ENCODE data around the gene CACNA1H. TPM values are rescaled to one million over a fixed set of nuclear protein-coding genes. Genes with fewer than 3 reads are reported as not detected.

CACNA1H gene
- total and polyA plus RNA-seq, 2 of the 4 experiments (the other 2 are of a cell fraction): 1.6 to 5.8 TPM

- Histone ChIP-seq H2BK20ac (ENCODE audit: low read depth, low read length) (no peak overlapping the region), H3K18ac (ENCODE audit: low read depth, low read length) (no peak overlapping the region), H3K23ac (ENCODE audit: low read depth, low read length) (no peak overlapping the region), H2AK5ac (ENCODE audit: low read depth, low read length) (no peak overlapping the region), H3K4me1 (ENCODE audit: control insufficient read depth, insufficient read depth, low read length) (no peaks in the 10 kb centered on the region), H4K5ac (ENCODE audit: low read depth, low read length) (no peak overlapping the region), H4K8ac (ENCODE audit: low read depth in 2 of 2, low read length in 2 of 2) (no peak overlapping the region), H2BK5ac (ENCODE audit: low read depth, low read length, poor library complexity, severe bottlenecking) (no peak overlapping the region), H3K79me1 (ENCODE audit: low read depth in 1 of 2, low read length in 2 of 2) (no peaks in the 10 kb centered on the region), H2BK15ac (ENCODE audit: low read depth, low read length) (no peak overlapping the region), H2AFZ (replicated peaks; ENCODE audit: low read length, poor library complexity) (no peak overlapping the region), H3K9me3 (ENCODE audit: control insufficient read depth, insufficient read depth, low read length) (no peaks in the 10 kb centered on the region), H4K91ac (ENCODE audit: insufficient read depth, low read depth, low read length) (no peak overlapping the region), H3K56ac (ENCODE audit: extremely low read depth, insufficient read depth, low read length) (no peak overlapping the region), H3K9ac (ENCODE audit: low read depth, low read length) (no peak overlapping the region), H4K20me1 (ENCODE audit: insufficient read depth, low read length) (no peaks in the 10 kb centered on the region), H3K27ac (ENCODE audit: insufficient read depth, low read length) (no peak overlapping the region), H2BK120ac (ENCODE audit: low read depth, low read length) (no peak overlapping the region), H3K4me3 (ENCODE audit: insufficient read depth, low read depth, low read length) (no peak overlapping the region), H3K4me2 (ENCODE audit: low read depth, low read length) (no peak overlapping the region), H2AK9ac (replicated peaks; ENCODE audit: low read depth, low read length, poor library complexity) (no peak overlapping the region), H3K14ac (replicated peaks; ENCODE audit: low read depth, low read length) (no peak overlapping the region), H3K36me3 (ENCODE audit: control insufficient read depth, insufficient read depth, low read length) (peaks cover 2% of the 10 kb centered on the region; the same call in 1 of the 2 replicates), H3K4ac (ENCODE audit: low read depth, low read length) (no peak overlapping the region), H3K9me1 (ENCODE audit: insufficient read depth, low read length) (no peaks in the 10 kb centered on the region), H3K27me3 (ENCODE audit: control insufficient read depth, insufficient read depth, low read length) (no peaks in the 10 kb centered on the region)
- DNase-seq (no peak), ATAC-seq (ENCODE audit: low read depth) (no peak)
- intact Hi-C loops (cut with micrococcal nuclease): no loop called here
- in situ Hi-C loops (cut with MboI; ENCODE audit: low sequenced_read_pairs): loop anchor here (25.0 kb wide), 1 partner anchor 398 kb away; the partner anchor contains the start of gene GNG13
- TF ChIP-seq ELK1 (IDR thresholded peaks at IDR 0.05; ENCODE audit: borderline replicate concordance, low read depth, low read length) (no peak), MXI1 (IDR thresholded peaks at IDR 0.05; ENCODE audit: borderline replicate concordance, low read depth, low read length) (no peak), CTCF (conservative IDR thresholded peaks at IDR 0.05; ENCODE audit: low read depth, low read length) (no peak), CEBPB (IDR thresholded peaks at IDR 0.05; ENCODE audit: low read depth, low read length) (no peak), RCOR1 (IDR thresholded peaks at IDR 0.05; ENCODE audit: insufficient replicate concordance, low read length) (no peak), SMC3 (IDR thresholded peaks at IDR 0.05; ENCODE audit: low read depth, low read length) (no peak), MAZ (IDR thresholded peaks at IDR 0.05; ENCODE audit: borderline replicate concordance, low read depth, low read length) (no peak), BHLHE40 (IDR thresholded peaks at IDR 0.05; ENCODE audit: low read depth, low read length) (no peak), RAD21 (IDR thresholded peaks at IDR 0.05; ENCODE audit: low read length) (no peak), MAFK (IDR thresholded peaks at IDR 0.05; ENCODE audit: low read depth, low read length) (no peak), POLR2A (IDR thresholded peaks at IDR 0.05; ENCODE audit: low read depth, low read length) (no peak), USF2 (IDR thresholded peaks at IDR 0.05; ENCODE audit: low read depth, low read length) (no peak)
- WGBS, 2 experiments (ENCODE audit: extremely low coverage in 2 of 2, insufficient read length in 1 of 2): 77% methylated on average over 5 of the region's 23 CpGs; no CpG with 5 or more reads in 1 of the 2 experiments
- no TSS peak for BruUV-seq (replicated peaks)
- dilution Hi-C loops (cut with HindIII; ENCODE audit: low sequenced_read_pairs, unreplicated experiment): no loop called here
- ChIA-PET CTCF (no interaction called here), POLR2A (ENCODE audit: unreplicated experiment) (no interaction called here)
Observed at GRCh38 chr16:1210461-1210860, 57.6 kb downstream of the CACNA1H start.
